Fibroblast of mammary gland (primary cell): ENCODE data around the gene ZSWIM6.

Experiments used
- DNase-seq: peaks from one replicate; pipeline ENCODE4 v3.0.0-alpha.2; 2010; ENCODE audit warnings: low read depth
- H3K4me3 ChIP-seq: 2 replicates; pipeline ENCODE4 v1.5.1; 2011; ENCODE audit warnings: low read depth, mild to moderate bottlenecking, low read length, moderate library complexity; ENCODE audit not compliant: control insufficient read depth
- CTCF ChIP-seq: conservative IDR thresholded peaks from 2 replicates; pipeline ENCODE4 v1.5.1; 2011; ENCODE audit warnings: low read depth, low read length, inconsistent platforms; ENCODE audit not compliant: control insufficient read depth, insufficient read depth

Gene ZSWIM6

GRCh38 chr5:61370506-61370905 lies 38.4 kb downstream of the ZSWIM6 start:
- no peak for DNase-seq
- TF ChIP-seq CTCF, result no peak
- no peak overlapping the region for H3K4me3 ChIP-seq

- no peak for DNase-seq
- no peak for TF ChIP-seq CTCF
- no peak overlapping the region for H3K4me3 ChIP-seq
These were observed 39.4 kb downstream of the ZSWIM6 start for GRCh38 chr5:61371474-61371873.

GRCh38 chr5:61379677-61380076 lies 47.6 kb downstream of the ZSWIM6 start:
- no peak overlapping the region for H3K4me3 ChIP-seq
- no peak for TF ChIP-seq CTCF
- no peak for DNase-seq

- no peak for DNase-seq
- no peak for TF ChIP-seq CTCF
- H3K4me3 ChIP-seq, result no peak overlapping the region
These were observed 49.9 kb downstream of the ZSWIM6 start for GRCh38 chr5:61381968-61382367.

GRCh38 chr5:61385627-61386026 lies 53.6 kb downstream of the ZSWIM6 start:
- no peak for TF ChIP-seq CTCF
- DNase-seq, result no peak
- no peak overlapping the region for H3K4me3 ChIP-seq

GRCh38 chr5:61386045-61386800 lies 54.2 kb downstream of the ZSWIM6 start:
- DNase-seq, result no peak
- no peak for TF ChIP-seq CTCF
- H3K4me3 ChIP-seq, result no peak overlapping the region
